ENCODE measurements around the gene VCL.
"Not testable (repeated sequence)": the region's sequence is repeated elsewhere in the genome, so short reads cannot be mapped to it uniquely, and the experiment has no call there.

Gene VCL

GRCh38 chr10:73997787-73998622 is at the start of gene VCL:
Gene VCL, plus strand, starts transcription at chr10:73998116. Its CDS starts 92 bp downstream, at chr10:73998208.
- peak; percentile 97 for DNase-seq (ENCODE audit: low spot score)

- no peak for DNase-seq (ENCODE audit: low spot score)
These were observed 48.8 kb upstream of the VCL start for GRCh38 chr10:73948947-73949633.

- no peak for DNase-seq (ENCODE audit: low spot score)
These were observed 47.6 kb upstream of the VCL start for GRCh38 chr10:73950155-73950948.

- DNase-seq (ENCODE audit: low spot score), result peak; percentile 60
These were observed 44.3 kb upstream of the VCL start for GRCh38 chr10:73953665-73954064.

GRCh38 chr10:73954737-73955136 is 43.2 kb upstream of the VCL start:
- no peak for DNase-seq (ENCODE audit: low spot score)

GRCh38 chr10:73955719-73956118 is 42.2 kb upstream of the VCL start:
- DNase-seq (ENCODE audit: low spot score), result no peak

GRCh38 chr10:73956476-73957359 is 41.2 kb upstream of the VCL start:
- no peak for DNase-seq (ENCODE audit: low spot score)

- DNase-seq (ENCODE audit: low spot score), result no peak
These were observed 38.3 kb upstream of the VCL start for GRCh38 chr10:73959484-73960243.

- no peak for DNase-seq (ENCODE audit: low spot score)
These were observed 35.5 kb upstream of the VCL start for GRCh38 chr10:73962386-73962785.

GRCh38 chr10:73963533-73963932 is 34.4 kb upstream of the VCL start:
- not testable (repeated sequence) for DNase-seq (ENCODE audit: low spot score)

- DNase-seq (ENCODE audit: low spot score), result no peak
These were observed 33.2 kb upstream of the VCL start for GRCh38 chr10:73964743-73965142.

- not testable (repeated sequence) for DNase-seq (ENCODE audit: low spot score)
These were observed 32.5 kb upstream of the VCL start for GRCh38 chr10:73965267-73965889.

- DNase-seq (ENCODE audit: low spot score), result peak; percentile 95
These were observed 31.8 kb upstream of the VCL start for GRCh38 chr10:73965890-73966768.

- no peak for DNase-seq (ENCODE audit: low spot score)
These were observed 30.9 kb upstream of the VCL start for GRCh38 chr10:73967022-73967429.

- no peak for DNase-seq (ENCODE audit: low spot score)
These were observed 30.4 kb upstream of the VCL start for GRCh38 chr10:73967544-73967943.

GRCh38 chr10:73968098-73968521 is 29.8 kb upstream of the VCL start:
- DNase-seq (ENCODE audit: low spot score), result peak; percentile 32

GRCh38 chr10:73969224-73969841 is 28.6 kb upstream of the VCL start:
- DNase-seq (ENCODE audit: low spot score), result no peak

GRCh38 chr10:73970845-73971244 is 27.1 kb upstream of the VCL start:
- DNase-seq (ENCODE audit: low spot score), result no peak

All from AG08395 (cell line).